ENCODE data around the gene SAMD13. TPM values are rescaled to one million over a fixed set of nuclear protein-coding genes. Genes with fewer than 3 reads are reported as not detected.
A peak's percentile ranks its signal among the peaks of the same experiment; 100 is the strongest.

SAMD13 gene
- total and polyA plus RNA-seq, 2 of the 4 experiments (the other 2 are of a cell fraction) = 0.27 to 0.36 TPM

DNA sequence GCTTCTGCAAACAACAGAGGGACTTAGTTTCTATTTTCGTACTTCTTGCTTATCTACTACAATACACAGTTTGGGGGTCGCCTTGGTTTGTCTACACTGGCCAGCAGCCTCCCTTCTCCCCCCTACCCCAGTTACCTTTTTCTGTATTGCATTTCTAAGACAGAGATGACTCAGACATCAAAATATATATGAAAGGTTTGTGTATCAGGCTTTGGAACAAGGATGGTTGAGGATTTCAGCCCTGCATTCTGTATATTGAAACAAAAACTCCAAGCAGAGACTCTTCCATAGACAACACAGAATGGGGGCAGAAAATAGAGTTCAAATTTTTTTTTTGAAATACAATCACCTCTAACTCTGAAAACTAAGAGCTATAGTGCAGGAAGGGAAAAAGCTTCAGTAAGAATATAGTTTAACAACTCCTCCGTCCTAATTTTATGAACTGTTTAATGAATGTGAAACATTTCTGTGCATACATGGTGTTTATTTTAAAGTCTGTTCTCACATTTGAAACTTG lies 1.9 kb downstream of the SAMD13 start:
- intact Hi-C loops (cut with micrococcal nuclease) = loop anchor here (5.0 to 10.0 kb wide), 3 partner anchors 74 to 451 kb away; no protein-coding TSS in a partner anchor
- H3K9me1 ChIP-seq (ENCODE audit: insufficient read depth, low read length) = peaks cover 4% of the 10 kb centered on the region

More for the DNA sequence above, 1.9 kb downstream of the SAMD13 start:
- Histone ChIP-seq H2BK20ac (ENCODE audit: low read depth, low read length) (peak overlapping the region; percentile 60; the same call in 1 of the 2 replicates), H3K56ac (ENCODE audit: extremely low read depth, insufficient read depth, low read length) (peak overlapping the region; percentile 48), H4K8ac (ENCODE audit: low read depth in 2 of 2, low read length in 2 of 2) (peak overlapping the region; percentile 44 to 76; a peak in 3 of 4 replicates), H4K91ac (ENCODE audit: insufficient read depth, low read depth, low read length) (peak overlapping the region; percentile 18; the same call in 1 of the 2 replicates), H2BK5ac (ENCODE audit: low read depth, low read length, poor library complexity, severe bottlenecking) (peak overlapping the region; percentile 85), H2AK5ac (ENCODE audit: low read depth, low read length) (no peak overlapping the region), H3K4me1 (ENCODE audit: control insufficient read depth, insufficient read depth, low read length) (peaks cover 17% of the 10 kb centered on the region), H3K9me3 (ENCODE audit: control insufficient read depth, insufficient read depth, low read length) (no peaks in the 10 kb centered on the region), H2AFZ (replicated peaks; ENCODE audit: low read length, poor library complexity) (peak overlapping the region; percentile 76), H4K20me1 (ENCODE audit: insufficient read depth, low read length) (no peaks in the 10 kb centered on the region), H4K5ac (ENCODE audit: low read depth, low read length) (peak overlapping the region; percentile 94), H3K4me3 (ENCODE audit: insufficient read depth, low read depth, low read length) (peak overlapping the region; percentile 51), H3K14ac (replicated peaks; ENCODE audit: low read depth, low read length) (peak overlapping the region; percentile 23; the same call in 1 of the 2 replicates), H2AK9ac (replicated peaks; ENCODE audit: low read depth, low read length, poor library complexity) (no peak overlapping the region), H3K23ac (ENCODE audit: low read depth, low read length) (peak overlapping the region; percentile 80; the same call in 1 of the 2 replicates), H3K27me3 (ENCODE audit: control insufficient read depth, insufficient read depth, low read length) (no peaks in the 10 kb centered on the region), H3K18ac (ENCODE audit: low read depth, low read length) (peak overlapping the region; percentile 65), H3K4me2 (ENCODE audit: low read depth, low read length) (peak overlapping the region; percentile 100), H3K9ac (ENCODE audit: low read depth, low read length) (peak overlapping the region; percentile 78), H3K36me3 (ENCODE audit: control insufficient read depth, insufficient read depth, low read length) (no peaks in the 10 kb centered on the region), H2BK120ac (ENCODE audit: low read depth, low read length) (peak overlapping the region; percentile 73), H3K27ac (ENCODE audit: insufficient read depth, low read length) (peak overlapping the region; percentile 88), H2BK15ac (ENCODE audit: low read depth, low read length) (peak overlapping the region; percentile 37; the same call in 2 of the 3 replicates), H3K4ac (ENCODE audit: low read depth, low read length) (peak overlapping the region; percentile 46), H3K79me1 (ENCODE audit: low read depth in 1 of 2, low read length in 2 of 2) (peaks cover 0 to 14% of the 10 kb centered on the region in 2 experiments; a peak in 2 of 4 replicates)
- TF ChIP-seq SMC3 (IDR thresholded peaks at IDR 0.05; ENCODE audit: low read depth, low read length) = no peak
- TF ChIP-seq MAFK (IDR thresholded peaks at IDR 0.05; ENCODE audit: low read depth, low read length) = no peak
- no peak for TF ChIP-seq RFX5 (IDR thresholded peaks at IDR 0.05; ENCODE audit: low read depth, low read length)
- TF ChIP-seq, protein P1, sequence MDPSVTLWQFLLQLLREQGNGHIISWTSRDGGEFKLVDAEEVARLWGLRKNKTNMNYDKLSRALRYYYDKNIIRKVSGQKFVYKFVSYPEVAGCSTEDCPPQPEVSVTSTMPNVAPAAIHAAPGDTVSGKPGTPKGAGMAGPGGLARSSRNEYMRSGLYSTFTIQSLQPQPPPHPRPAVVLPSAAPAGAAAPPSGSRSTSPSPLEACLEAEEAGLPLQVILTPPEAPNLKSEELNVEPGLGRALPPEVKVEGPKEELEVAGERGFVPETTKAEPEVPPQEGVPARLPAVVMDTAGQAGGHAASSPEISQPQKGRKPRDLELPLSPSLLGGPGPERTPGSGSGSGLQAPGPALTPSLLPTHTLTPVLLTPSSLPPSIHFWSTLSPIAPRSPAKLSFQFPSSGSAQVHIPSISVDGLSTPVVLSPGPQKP (IDR thresholded peaks at IDR 0.05; ENCODE audit: borderline replicate concordance, low read depth, low read length) = no peak
- no peak for TF ChIP-seq NFE2L2 (IDR thresholded peaks at IDR 0.05; ENCODE audit: low read depth, low read length)
- TF ChIP-seq CHD1 (IDR thresholded peaks at IDR 0.05; ENCODE audit: low read depth, low read length) = no peak
- TF ChIP-seq, protein P2, sequence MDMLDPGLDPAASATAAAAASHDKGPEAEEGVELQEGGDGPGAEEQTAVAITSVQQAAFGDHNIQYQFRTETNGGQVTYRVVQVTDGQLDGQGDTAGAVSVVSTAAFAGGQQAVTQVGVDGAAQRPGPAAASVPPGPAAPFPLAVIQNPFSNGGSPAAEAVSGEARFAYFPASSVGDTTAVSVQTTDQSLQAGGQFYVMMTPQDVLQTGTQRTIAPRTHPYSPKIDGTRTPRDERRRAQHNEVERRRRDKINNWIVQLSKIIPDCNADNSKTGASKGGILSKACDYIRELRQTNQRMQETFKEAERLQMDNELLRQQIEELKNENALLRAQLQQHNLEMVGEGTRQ (IDR thresholded peaks at IDR 0.05; ENCODE audit: low read depth, low read length) = no peak
- TF ChIP-seq RAD21 (IDR thresholded peaks at IDR 0.05; ENCODE audit: low read length) = no peak
- TF ChIP-seq FOS (IDR thresholded peaks at IDR 0.05; ENCODE audit: low read depth, low read length) = no peak
- no peak for TF ChIP-seq POLR2A (IDR thresholded peaks at IDR 0.05; ENCODE audit: low read depth, low read length)
- TF ChIP-seq BHLHE40 (IDR thresholded peaks at IDR 0.05; ENCODE audit: low read depth, low read length) = no peak
- TF ChIP-seq, protein P3, sequence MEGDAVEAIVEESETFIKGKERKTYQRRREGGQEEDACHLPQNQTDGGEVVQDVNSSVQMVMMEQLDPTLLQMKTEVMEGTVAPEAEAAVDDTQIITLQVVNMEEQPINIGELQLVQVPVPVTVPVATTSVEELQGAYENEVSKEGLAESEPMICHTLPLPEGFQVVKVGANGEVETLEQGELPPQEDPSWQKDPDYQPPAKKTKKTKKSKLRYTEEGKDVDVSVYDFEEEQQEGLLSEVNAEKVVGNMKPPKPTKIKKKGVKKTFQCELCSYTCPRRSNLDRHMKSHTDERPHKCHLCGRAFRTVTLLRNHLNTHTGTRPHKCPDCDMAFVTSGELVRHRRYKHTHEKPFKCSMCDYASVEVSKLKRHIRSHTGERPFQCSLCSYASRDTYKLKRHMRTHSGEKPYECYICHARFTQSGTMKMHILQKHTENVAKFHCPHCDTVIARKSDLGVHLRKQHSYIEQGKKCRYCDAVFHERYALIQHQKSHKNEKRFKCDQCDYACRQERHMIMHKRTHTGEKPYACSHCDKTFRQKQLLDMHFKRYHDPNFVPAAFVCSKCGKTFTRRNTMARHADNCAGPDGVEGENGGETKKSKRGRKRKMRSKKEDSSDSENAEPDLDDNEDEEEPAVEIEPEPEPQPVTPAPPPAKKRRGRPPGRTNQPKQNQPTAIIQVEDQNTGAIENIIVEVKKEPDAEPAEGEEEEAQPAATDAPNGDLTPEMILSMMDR (conservative IDR thresholded peaks at IDR 0.05; ENCODE audit: low read depth, low read length) = no peak
- no peak for TF ChIP-seq MAZ (IDR thresholded peaks at IDR 0.05; ENCODE audit: borderline replicate concordance, low read depth, low read length)
- TF ChIP-seq CEBPB (IDR thresholded peaks at IDR 0.05; ENCODE audit: low read depth, low read length) = no peak
- POLR2A ChIA-PET (ENCODE audit: unreplicated experiment) = no interaction called here
- ATAC-seq (ENCODE audit: low read depth) (peak; percentile 4; the same call in 1 of the 2 replicates), DNase-seq (peak; percentile 17)
- CTCF ChIA-PET = interaction anchor here (1.0 kb wide), 1 partner anchor 38 kb away, joined by 3 read pairs; no protein-coding TSS in a partner anchor
- dilution Hi-C loops (cut with HindIII; ENCODE audit: low sequenced_read_pairs, unreplicated experiment) = no loop called here
- WGBS, 2 experiments (ENCODE audit: extremely low coverage in 2 of 2, insufficient read length in 1 of 2) = no CpG with 5 or more reads among the region's 3 CpGs
- in situ Hi-C loops (cut with MboI; ENCODE audit: low sequenced_read_pairs) = no loop called here
- no TSS peak for BruUV-seq (replicated peaks)
